H9 (cell line): ENCODE measurements around the gene FEN1. TPM values are rescaled to one million over a fixed set of nuclear protein-coding genes. Genes with fewer than 3 reads are reported as not detected.

Source experiments
- DNase-seq: peaks from one replicate; pipeline ENCODE4 v3.0.0-alpha.2; 2017
- H2AFZ ChIP-seq: one replicate; pipeline ENCODE4 v1.6.1; 2013; ENCODE audit warnings: mild to moderate bottlenecking, low read length, control low read depth, moderate library complexity
- H2AK5ac ChIP-seq: 2 replicates; pipeline ENCODE4 v1.6.1; 2013; ENCODE audit warnings: low read length, control low read depth, mixed read lengths; ENCODE audit not compliant: insufficient read length
- H2BK120ac ChIP-seq: one replicate; pipeline ENCODE4 v1.6.1; 2013; ENCODE audit warnings: low read depth, mild to moderate bottlenecking, low read length, control low read depth, inconsistent platforms; ENCODE audit not compliant: poor library complexity, severe bottlenecking
- H2BK12ac ChIP-seq: 2 replicates; pipeline ENCODE4 v1.6.1; 2013; ENCODE audit warnings: low read length, control low read depth, mixed read lengths, low read depth; ENCODE audit not compliant: insufficient read length
- H2BK15ac ChIP-seq: 2 replicates; pipeline ENCODE4 v1.6.1; 2013; ENCODE audit warnings: low read depth, low read length, control low read depth
- H2BK20ac ChIP-seq: one replicate; pipeline ENCODE4 v1.6.1; 2013; ENCODE audit warnings: low read depth, mild to moderate bottlenecking, low read length, control low read depth, inconsistent platforms; ENCODE audit not compliant: poor library complexity, severe bottlenecking
- H2BK5ac ChIP-seq: 2 replicates; pipeline ENCODE4 v1.6.1; 2013; ENCODE audit warnings: low read length, control low read depth, mixed read lengths; ENCODE audit not compliant: insufficient read length
- H3K14ac ChIP-seq: 2 replicates; pipeline ENCODE4 v1.6.1; 2013; ENCODE audit warnings: low read length, control low read depth; ENCODE audit not compliant: insufficient read depth
- H3K18ac ChIP-seq: 2 replicates; pipeline ENCODE4 v1.6.1; 2013; ENCODE audit warnings: low read depth, mild to moderate bottlenecking, mixed read lengths, low read length, control low read depth; ENCODE audit not compliant: insufficient read length
- H3K23ac ChIP-seq: 2 replicates; pipeline ENCODE4 v1.6.1; 2013; ENCODE audit warnings: low read length, control low read depth, mixed read lengths, low read depth; ENCODE audit not compliant: insufficient read length
- H3K23me2 ChIP-seq: 2 replicates; pipeline ENCODE4 v1.6.1; 2013; ENCODE audit warnings: low read depth, mild to moderate bottlenecking, mixed read lengths, low read length, control low read depth; ENCODE audit not compliant: insufficient read length, poor library complexity, severe bottlenecking
- H3K27ac ChIP-seq: 2 replicates; pipeline ENCODE4 v1.5.1; 2013; ENCODE audit warnings: low read length, control low read depth, mixed read lengths, low read depth; ENCODE audit not compliant: insufficient read length
- H3K27me3 ChIP-seq: 2 replicates; pipeline ENCODE4 v1.6.1; 2013; ENCODE audit warnings: low read length, control low read depth, inconsistent platforms; ENCODE audit not compliant: insufficient read depth
- H3K4ac ChIP-seq: 2 replicates; pipeline ENCODE4 v1.6.1; 2013; ENCODE audit warnings: low read depth, mild to moderate bottlenecking, control low read depth, inconsistent platforms, low read length, moderate library complexity
- H3K4me1 ChIP-seq: 2 replicates; pipeline ENCODE4 v1.6.1; 2013; ENCODE audit warnings: low read length, control low read depth, inconsistent platforms; ENCODE audit not compliant: insufficient read depth
- H3K4me2 ChIP-seq: 2 replicates; pipeline ENCODE4 v1.6.1; 2013; ENCODE audit warnings: low read length, control low read depth, mixed read lengths; ENCODE audit not compliant: insufficient read length, insufficient read depth
- H3K56ac ChIP-seq: 2 replicates; pipeline ENCODE4 v1.6.1; 2013; ENCODE audit warnings: low read depth, mild to moderate bottlenecking, mixed read lengths, low read length, control low read depth; ENCODE audit not compliant: insufficient read length
- H3K79me1 ChIP-seq: 2 replicates; pipeline ENCODE4 v1.6.1; 2013; ENCODE audit warnings: low read depth, mild to moderate bottlenecking, moderate library complexity, low read length, control low read depth, inconsistent platforms; ENCODE audit not compliant: insufficient read depth, poor library complexity, severe bottlenecking
- H3K79me2 ChIP-seq: 2 replicates; pipeline ENCODE4 v1.6.1; 2013; ENCODE audit warnings: low read length, control low read depth, inconsistent platforms; ENCODE audit not compliant: insufficient read depth
- H3K9ac ChIP-seq: 2 replicates; pipeline ENCODE4 v1.6.1; 2013; ENCODE audit warnings: low read length, control low read depth, mixed read lengths; ENCODE audit not compliant: insufficient read length; ENCODE audit errors: extremely low read depth
- H3K9me3 ChIP-seq: one replicate; pipeline ENCODE4 v1.6.1; 2013; ENCODE audit warnings: low read depth, low read length, inconsistent platforms; ENCODE audit not compliant: control insufficient read depth
- H3T11ph ChIP-seq: one replicate; pipeline ENCODE4 v1.6.1; 2013; ENCODE audit warnings: mild to moderate bottlenecking, low read length, control low read depth, inconsistent platforms
- H4K20me1 ChIP-seq: one replicate; pipeline ENCODE4 v1.6.1; 2013; ENCODE audit not compliant: control insufficient read depth, insufficient read length, insufficient read depth
- H4K5ac ChIP-seq: 2 replicates; pipeline ENCODE4 v1.6.1; 2013; ENCODE audit warnings: low read depth, mild to moderate bottlenecking, mixed read lengths, low read length, control low read depth; ENCODE audit not compliant: insufficient read length
- H4K8ac ChIP-seq: replicated peaks from 2 replicates; pipeline ENCODE4 v1.6.1; 2013; ENCODE audit warnings: low read length, control low read depth, mixed read lengths, low read depth; ENCODE audit not compliant: insufficient read length
- H4K91ac ChIP-seq: 2 replicates; pipeline ENCODE4 v1.6.1; 2013; ENCODE audit warnings: low read depth, mild to moderate bottlenecking, moderate library complexity, mixed read lengths, low read length, control low read depth; ENCODE audit not compliant: insufficient read length
- H3K27ac Mint-ChIP-seq, 3 experiments: 2 replicates in 2 of 3; 3 replicates in 1 of 3; pipeline ENCODE4 v1.8.0; 2020 to 2021; ENCODE audit warnings: mixed read lengths in 3 of 3, mild to moderate bottlenecking in 1 of 3, moderate library complexity in 1 of 3
- H3K27me3 Mint-ChIP-seq: 2 replicates; pipeline ENCODE4 v1.8.0; 2021; ENCODE audit warnings: low read depth, mild to moderate bottlenecking, moderate library complexity, mixed read lengths
- H3K36me3 Mint-ChIP-seq, 3 experiments: 2 replicates in 2 of 3; 3 replicates in 1 of 3; pipeline ENCODE4 v1.8.0; 2020 to 2021; ENCODE audit warnings: low read depth in 3 of 3, mixed read lengths in 3 of 3; ENCODE audit not compliant: insufficient read depth in 1 of 3
- H3K4me1 Mint-ChIP-seq, 2 experiments: 2 replicates each; pipeline ENCODE4 v1.8.0; 2020; ENCODE audit warnings: mixed read lengths in 2 of 2
- H3K4me3 Mint-ChIP-seq, 2 experiments: 2 replicates in 1 of 2; 3 replicates in 1 of 2; pipeline ENCODE4 v1.8.0; 2020 to 2021; ENCODE audit warnings: mild to moderate bottlenecking in 2 of 2, mixed read lengths in 2 of 2, moderate library complexity in 1 of 2
- H3K9me3 Mint-ChIP-seq, 2 experiments: 2 replicates in 1 of 2; 3 replicates in 1 of 2; pipeline ENCODE4 v1.8.0; 2020; ENCODE audit warnings: mild to moderate bottlenecking in 2 of 2, mixed read lengths in 2 of 2, moderate library complexity in 1 of 2
- CTCF ChIP-seq: fragments of 200-600 bp; sonication (generic); conservative IDR thresholded peaks from 3 replicates; pipeline ENCODE4 v1.8.0; 2021; ENCODE audit warnings: antibody characterized with exemption, mild to moderate bottlenecking
- WGBS: extraction: QIAGEN DNeasy Blood & Tissue Kit; methylation state at CpG from one replicate; pipeline ENCODE4 v1.1.7; 2013; ENCODE audit warnings: missing lambda C conversion rate, low lambda C conversion rate, mixed read lengths; ENCODE audit not compliant: insufficient read length; ENCODE audit errors: extremely low coverage; 5-methylcytosine and 5-hydroxymethylcytosine counted together
- total RNA-seq: library from RNA; stranded (reverse); gene quantifications from 2 replicates; pipeline ENCODE4 v1.2.1, GENCODE V29; 2021

The FEN1 gene
- total RNA-seq, 1 experiment from 2014 or later: 114 TPM

DNA sequence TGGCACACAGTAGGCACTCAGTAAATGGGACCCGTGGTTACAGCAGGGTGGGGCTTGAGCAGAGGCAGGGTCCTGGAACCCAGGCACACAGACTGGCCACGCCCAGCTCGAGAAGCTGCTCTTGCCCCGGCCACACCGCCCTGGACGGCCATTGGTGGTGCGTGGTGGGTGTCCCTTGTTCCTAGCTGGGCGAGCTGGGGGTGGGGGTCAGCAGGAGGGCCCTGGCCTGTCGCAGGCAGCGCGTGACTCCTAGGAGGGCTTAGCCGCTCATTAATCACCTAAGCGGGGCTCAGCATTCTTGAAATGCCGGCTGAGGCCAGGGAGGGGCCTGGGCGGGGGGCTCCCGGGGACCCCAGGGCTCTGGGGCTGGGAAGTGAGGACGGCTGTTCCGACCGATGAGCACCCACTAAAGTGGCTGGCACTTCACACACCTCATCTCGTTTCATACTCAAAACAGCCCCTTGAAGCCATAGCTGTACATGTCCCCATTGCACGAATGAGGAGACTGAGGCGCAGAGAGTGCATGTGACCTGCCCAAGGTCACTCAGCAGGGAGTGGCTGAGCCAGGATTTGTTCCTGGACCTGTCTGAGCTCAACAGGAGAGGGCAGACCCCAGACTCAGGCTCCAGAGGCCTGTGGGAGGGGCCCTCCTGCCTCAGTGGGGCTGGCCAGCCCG, 28.6 kb upstream of the FEN1 start:
- no peaks in the 10 kb centered on the region for H3K9me3 ChIP-seq
- H2BK120ac ChIP-seq: no peak overlapping the region
- H2BK12ac ChIP-seq: no peak overlapping the region
- H3K4ac ChIP-seq: no peak overlapping the region
- H3T11ph ChIP-seq: no peak overlapping the region
- Mint-ChIP-seq H3K9me3 (no peaks in the 10 kb centered on the region), H3K4me1 (peaks cover 32 to 48% of the 10 kb centered on the region in 2 experiments), H3K36me3 (no peaks in the 10 kb centered on the region; a peak in 1 of 7 replicates), H3K27me3 (no peaks in the 10 kb centered on the region), H3K27ac (no peak overlapping the region), H3K4me3 (no peak overlapping the region)
- no peak overlapping the region for H4K8ac ChIP-seq
- DNase-seq: no peak
- H3K79me1 ChIP-seq: no peaks in the 10 kb centered on the region
- no peak overlapping the region for H3K4me2 ChIP-seq
- H2BK15ac ChIP-seq: no peak overlapping the region
- no peaks in the 10 kb centered on the region for H3K79me2 ChIP-seq
- no peaks in the 10 kb centered on the region for H3K27me3 ChIP-seq
- no peak overlapping the region for H2BK20ac ChIP-seq
- H3K27ac ChIP-seq: no peak overlapping the region
- H4K91ac ChIP-seq: no peak overlapping the region
- no peak overlapping the region for H4K5ac ChIP-seq
- WGBS: no CpG with 5 or more reads among the region's 23 CpGs
- no peak overlapping the region for H2AK5ac ChIP-seq
- H3K14ac ChIP-seq: no peak overlapping the region; the same call in 1 of the 2 replicates
- H4K20me1 ChIP-seq: no peaks in the 10 kb centered on the region
- no peak for TF ChIP-seq CTCF
- no peak overlapping the region for H2BK5ac ChIP-seq
- H3K23ac ChIP-seq: no peak overlapping the region
- H3K4me1 ChIP-seq: no peaks in the 10 kb centered on the region; the same call in 1 of the 2 replicates
- no peaks in the 10 kb centered on the region for H3K23me2 ChIP-seq
- H3K9ac ChIP-seq: no peak overlapping the region
- H3K18ac ChIP-seq: no peak overlapping the region
- no peak overlapping the region for H2AFZ ChIP-seq
- H3K56ac ChIP-seq: no peak overlapping the region
